HepG2 (cell line): ENCODE data around the gene C11orf21. TPM values are rescaled to one million over a fixed set of nuclear protein-coding genes. Genes with fewer than 3 reads are reported as not detected.

Experiments
- AKNA ChIP-seq: sonication (generic); formaldehyde crosslinking; IDR thresholded peaks from 2 replicates; pipeline ENCODE4 v1.4.0; 2020; ENCODE audit warnings: missing genetic modification reagents, borderline replicate concordance
- HDAC1 ChIP-seq: sonication (generic); formaldehyde crosslinking; IDR thresholded peaks from 2 replicates; pipeline ENCODE4 v1.5.1; 2020; ENCODE audit warnings: mild to moderate bottlenecking, missing genetic modification reagents
- HMGXB4 ChIP-seq, 2 experiments: sonication (generic) in 1 of 2; formaldehyde crosslinking in 1 of 2; IDR thresholded peaks; 2 replicates each; pipeline versions ENCODE4 v1.4.0 to v1.6.1; 2018 to 2020; ENCODE audit warnings: missing genetic modification reagents in 2 of 2, borderline replicate concordance in 1 of 2, low read depth in 1 of 2, mild to moderate bottlenecking in 1 of 2, missing biosample characterization in 1 of 2
- HNF1B ChIP-seq: sonication (generic); formaldehyde crosslinking; IDR thresholded peaks from 2 replicates; pipeline ENCODE4 v1.5.1; 2020; ENCODE audit warnings: mild to moderate bottlenecking, moderate library complexity, missing genetic modification reagents
- HOXD1 ChIP-seq: sonication (generic); formaldehyde crosslinking; IDR thresholded peaks from 2 replicates; pipeline ENCODE4 v1.5.0; 2020; ENCODE audit warnings: missing genetic modification reagents
- KLF16 ChIP-seq, 2 experiments: sonication (generic) in 1 of 2; formaldehyde crosslinking in 1 of 2; IDR thresholded peaks; 2 replicates each; pipeline versions ENCODE4 v1.6.1 to v1.8.0; 2016 to 2023; ENCODE audit warnings: missing genetic modification reagents in 2 of 2, missing compliant biosample characterization in 1 of 2
- MAFK ChIP-seq, 2 experiments: IDR thresholded peaks in 1 of 2; conservative IDR thresholded peaks in 1 of 2; 2 replicates each; pipeline ENCODE4 v1.6.1; 2011; ENCODE audit warnings: improper control_type of control experiment in 2 of 2, low read length in 2 of 2
- NR2C2 ChIP-seq: sonication (generic); formaldehyde crosslinking; IDR thresholded peaks from 2 replicates; pipeline ENCODE4 v1.4.0; 2020; ENCODE audit warnings: missing genetic modification reagents, mild to moderate bottlenecking, moderate library complexity, borderline replicate concordance
- PBX3 ChIP-seq: sonication (generic); formaldehyde crosslinking; IDR thresholded peaks from 2 replicates; pipeline ENCODE4 v1.8.1; 2023; ENCODE audit warnings: missing genetic modification reagents, inconsistent platforms, borderline replicate concordance
- PCBP1 ChIP-seq: fragments of 200-400 bp; formaldehyde crosslinking; IDR thresholded peaks from 2 replicates; pipeline ENCODE4 v1.6.1; 2017; ENCODE audit warnings: mild to moderate bottlenecking, low read depth, low read length, borderline replicate concordance
- PHF20 ChIP-seq: sonication (generic); formaldehyde crosslinking; IDR thresholded peaks from 2 replicates; pipeline ENCODE4 v1.5.0; 2020; ENCODE audit warnings: mild to moderate bottlenecking, missing genetic modification reagents
- SALL1 ChIP-seq: sonication (generic); formaldehyde crosslinking; IDR thresholded peaks from 2 replicates; pipeline ENCODE4 v1.8.0; 2022; ENCODE audit warnings: mild to moderate bottlenecking, missing genetic modification reagents
- SIN3B ChIP-seq: fragments of 150-350 bp; IDR thresholded peaks from 2 replicates; pipeline ENCODE4 v1.6.1; 2014; ENCODE audit warnings: low read length
- SOX5 ChIP-seq: IDR thresholded peaks from 2 replicates; pipeline ENCODE4 v1.6.1; 2016; ENCODE audit warnings: borderline replicate concordance
- SSRP1 ChIP-seq: IDR thresholded peaks from 2 replicates; pipeline ENCODE4 v1.6.1; 2016; ENCODE audit warnings: control low read depth
- TBX2 ChIP-seq: sonication (generic); formaldehyde crosslinking; IDR thresholded peaks from 2 replicates; pipeline ENCODE4 v1.5.0; 2020; ENCODE audit warnings: missing genetic modification reagents, mild to moderate bottlenecking, borderline replicate concordance
- XBP1 ChIP-seq: sonication (generic); formaldehyde crosslinking; IDR thresholded peaks from 2 replicates; pipeline ENCODE4 v1.5.0; 2020; ENCODE audit warnings: missing genetic modification reagents
- ZNF549 ChIP-seq: sonication (generic); formaldehyde crosslinking; IDR thresholded peaks from 2 replicates; pipeline ENCODE4 v1.5.0; 2020; ENCODE audit warnings: missing genetic modification reagents
- ZSCAN31 ChIP-seq: sonication (generic); formaldehyde crosslinking; IDR thresholded peaks from 2 replicates; pipeline ENCODE4 v1.5.0; 2020; ENCODE audit warnings: low read depth, mild to moderate bottlenecking, missing genetic modification reagents
- polyA plus RNA-seq, 8 experiments: library from polyadenylated mRNA; depleted of rRNA in 3 of 8; stranded (reverse) in 7 of 8; unstranded in 1 of 8; fragments of >200 nt; fragmentation: Illumina TruSeq in 4 of 8; extraction: Trizol in 4 of 8; gene quantifications; 2 replicates each; pipeline versions ENCODE4 v1.2.1 to v1.2.3, GENCODE V29; 2011 to 2016; ENCODE audit warnings: low read depth in 4 of 8, missing spikeins in 1 of 8, mixed read lengths in 1 of 8; ENCODE audit not compliant: insufficient read depth in 1 of 8
- total RNA-seq, 5 experiments: library from RNA; depleted of rRNA; stranded (reverse); fragments of >200 nt; fragmentation: Illumina TruSeq; extraction: Trizol; gene quantifications; 2 replicates each; pipeline ENCODE4 v1.2.3, GENCODE V29; 2016; ENCODE audit warnings: low read depth in 1 of 5

Gene C11orf21
- total and polyA plus RNA-seq, 2 of the 13 experiments (the other 11 are each of a cell fraction or from before 2014, with no cell fraction given): 0.08 TPM; not detected in 1

- TF ChIP-seq ZNF549 (CRISPR knock-in tag) (no peak), AKNA (no peak), HDAC1 (CRISPR knock-in tag) (no peak), TBX2 (CRISPR knock-in tag) (no peak), ZSCAN31 (no peak), SOX5 (CRISPR knock-in tag) (peak; percentile 39; the same call in 1 of the 2 replicates), PBX3 (0 out of 2 replicates have a peak, but pooled peaks have one; percentile 10), HOXD1 (CRISPR knock-in tag) (no peak), SALL1 (peak; percentile 70), HNF1B (0 out of 2 replicates have a peak, but pooled peaks have one; percentile 61), PHF20 (CRISPR knock-in tag) (no peak), KLF16 (CRISPR knock-in tag; IDR thresholded peaks at IDR 0.05) (peak in 1 of 2 experiments; percentile 84; a peak in 1 of 4 replicates), MAFK (conservative IDR thresholded peaks at IDR 0.05 in 1 of 2, IDR thresholded peaks at IDR 0.05 in 1 of 2; ENCODE audit: low read length in 2 of 2) (no peak), SSRP1 (CRISPR knock-in tag) (no peak), XBP1 (no peak), PCBP1 (0 out of 2 replicates have a peak, but pooled peaks have one; percentile 72), SIN3B (no peak), HMGXB4 (CRISPR knock-in tag; IDR thresholded peaks at IDR 0.05; ENCODE audit: borderline replicate concordance in 1 of 2, low read depth in 1 of 2) (0 out of 4 replicates have a peak, but pooled peaks of 1 of the 2 experiments have one; percentile 42), NR2C2 (CRISPR knock-in tag) (no peak)
Measured at GRCh38 chr11:2268729-2269600, 32.8 kb downstream of the C11orf21 start (continued).
